ENCODE data around the gene KIF26B. TPM values are rescaled to one million over a fixed set of nuclear protein-coding genes. Genes with fewer than 3 reads are reported as not detected.

The KIF26B gene
- total and polyA plus RNA-seq, 2 of the 4 experiments (the other 2 are of a cell fraction), result 0.53 to 0.54 TPM

- no peak overlapping the region for H3K23ac ChIP-seq (ENCODE audit: low read depth, low read length)
- intact Hi-C loops (cut with micrococcal nuclease) (no loop called here), dilution Hi-C loops (cut with HindIII; ENCODE audit: low sequenced_read_pairs, unreplicated experiment) (no loop called here), in situ Hi-C loops (cut with MboI; ENCODE audit: low sequenced_read_pairs) (no loop called here)
- no peak overlapping the region for H2AK9ac ChIP-seq (replicated peaks; ENCODE audit: low read depth, low read length, poor library complexity)
- H4K91ac ChIP-seq (ENCODE audit: insufficient read depth, low read depth, low read length), result no peak overlapping the region
- no CpG with 5 or more reads among the region's 3 CpGs for WGBS, 2 experiments (ENCODE audit: extremely low coverage in 2 of 2, insufficient read length in 1 of 2)
- no peak overlapping the region for H3K4me2 ChIP-seq (ENCODE audit: low read depth, low read length)
- H3K4me1 ChIP-seq (ENCODE audit: control insufficient read depth, insufficient read depth, low read length), result peaks cover 8% of the 10 kb centered on the region
- no peak overlapping the region for H3K14ac ChIP-seq (replicated peaks; ENCODE audit: low read depth, low read length)
- DNase-seq, result no peak
- no peak overlapping the region for H4K8ac ChIP-seq (ENCODE audit: low read depth in 2 of 2, low read length in 2 of 2)
- H3K36me3 ChIP-seq (ENCODE audit: control insufficient read depth, insufficient read depth, low read length), result no peaks in the 10 kb centered on the region
- no peak overlapping the region for H2BK5ac ChIP-seq (ENCODE audit: low read depth, low read length, poor library complexity, severe bottlenecking)
- no peak overlapping the region for H2BK20ac ChIP-seq (ENCODE audit: low read depth, low read length)
- H2BK120ac ChIP-seq (ENCODE audit: low read depth, low read length), result no peak overlapping the region
- no peak for TF ChIP-seq SMC3 (IDR thresholded peaks at IDR 0.05; ENCODE audit: low read depth, low read length)
- no peak for TF ChIP-seq CEBPB (IDR thresholded peaks at IDR 0.05; ENCODE audit: low read depth, low read length)
- no peak overlapping the region for H3K4ac ChIP-seq (ENCODE audit: low read depth, low read length)
- no peak overlapping the region for H3K27ac ChIP-seq (ENCODE audit: insufficient read depth, low read length)
- no peaks in the 10 kb centered on the region for H3K79me1 ChIP-seq (ENCODE audit: low read depth in 1 of 2, low read length in 2 of 2)
- no peak overlapping the region for H2AK5ac ChIP-seq (ENCODE audit: low read depth, low read length)
- no TSS peak for BruUV-seq (replicated peaks)
- no peak for ATAC-seq (ENCODE audit: low read depth)
- no peak overlapping the region for H2BK15ac ChIP-seq (ENCODE audit: low read depth, low read length)
- H4K20me1 ChIP-seq (ENCODE audit: insufficient read depth, low read length), result no peaks in the 10 kb centered on the region
- H3K4me3 ChIP-seq (ENCODE audit: insufficient read depth, low read depth, low read length), result no peak overlapping the region
- H2AFZ ChIP-seq (replicated peaks; ENCODE audit: low read length, poor library complexity), result no peak overlapping the region
- ChIA-PET POLR2A (ENCODE audit: unreplicated experiment) (no interaction called here), CTCF (interaction anchor here (1.4 kb wide), 1 partner anchor 14 kb away, joined by 4 read pairs; no protein-coding TSS in a partner anchor)
- no peaks in the 10 kb centered on the region; the same call in 1 of the 2 replicates for H3K27me3 ChIP-seq (ENCODE audit: control insufficient read depth, insufficient read depth, low read length)
- no peak overlapping the region for H3K9ac ChIP-seq (ENCODE audit: low read depth, low read length)
- no peak overlapping the region for H4K5ac ChIP-seq (ENCODE audit: low read depth, low read length)
- H3K9me1 ChIP-seq (ENCODE audit: insufficient read depth, low read length), result 0 out of 2 replicates have a peak, but pooled peaks cover 3% of the 10 kb centered on the region
- no peak overlapping the region for H3K56ac ChIP-seq (ENCODE audit: extremely low read depth, insufficient read depth, low read length)
- H3K18ac ChIP-seq (ENCODE audit: low read depth, low read length), result no peak overlapping the region
- no peaks in the 10 kb centered on the region for H3K9me3 ChIP-seq (ENCODE audit: control insufficient read depth, insufficient read depth, low read length)
Observed at GRCh38 chr1:245717611-245718010, 562.8 kb downstream of the KIF26B start.

Data from IMR-90 (cell line).